GM19324 (cell line): ENCODE results near the gene HOXD11.

Source experiments
- ATAC-seq: cut with Tn5 transposase; IDR thresholded peaks from one replicate; pipeline ENCODE4 v1.9.1; 2021; ENCODE audit warnings: mild to moderate bottlenecking, moderate library complexity; ENCODE audit not compliant: unreplicated experiment, low FRiP score

HOXD11 gene

DNA sequence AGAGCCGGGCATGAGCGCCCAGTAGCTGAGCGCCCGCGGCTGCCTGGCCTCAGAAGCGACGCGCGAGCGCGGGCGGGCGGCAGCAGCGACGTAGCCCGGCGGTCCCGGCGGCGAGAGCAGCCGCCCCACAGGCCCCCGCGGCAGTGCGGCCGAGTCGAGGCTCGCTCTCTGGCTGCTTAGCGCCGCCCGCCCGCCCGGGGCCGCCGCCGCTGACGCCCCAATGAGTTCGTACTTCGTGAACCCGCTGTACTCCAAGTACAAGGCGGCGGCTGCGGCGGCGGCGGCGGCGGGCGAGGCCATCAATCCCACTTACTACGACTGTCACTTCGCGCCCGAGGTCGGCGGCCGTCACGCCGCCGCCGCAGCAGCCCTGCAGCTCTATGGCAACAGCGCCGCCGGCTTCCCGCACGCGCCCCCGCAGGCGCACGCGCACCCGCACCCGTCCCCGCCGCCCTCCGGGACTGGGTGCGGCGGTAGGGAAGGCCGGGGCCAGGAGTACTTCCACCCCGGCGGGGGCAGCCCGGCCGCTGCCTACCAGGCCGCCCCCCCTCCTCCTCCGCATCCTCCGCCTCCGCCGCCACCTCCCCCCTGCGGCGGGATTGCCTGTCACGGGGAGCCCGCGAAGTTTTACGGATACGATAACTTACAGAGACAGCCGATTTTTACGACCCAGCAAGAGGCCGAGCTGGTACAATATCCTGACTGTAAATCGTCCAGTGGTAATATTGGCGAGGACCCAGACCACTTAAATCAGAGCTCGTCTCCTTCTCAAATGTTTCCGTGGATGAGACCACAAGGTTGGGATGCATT lies 23.3 kb downstream of the HOXD11 start:
- ATAC-seq = no peak

DNA sequence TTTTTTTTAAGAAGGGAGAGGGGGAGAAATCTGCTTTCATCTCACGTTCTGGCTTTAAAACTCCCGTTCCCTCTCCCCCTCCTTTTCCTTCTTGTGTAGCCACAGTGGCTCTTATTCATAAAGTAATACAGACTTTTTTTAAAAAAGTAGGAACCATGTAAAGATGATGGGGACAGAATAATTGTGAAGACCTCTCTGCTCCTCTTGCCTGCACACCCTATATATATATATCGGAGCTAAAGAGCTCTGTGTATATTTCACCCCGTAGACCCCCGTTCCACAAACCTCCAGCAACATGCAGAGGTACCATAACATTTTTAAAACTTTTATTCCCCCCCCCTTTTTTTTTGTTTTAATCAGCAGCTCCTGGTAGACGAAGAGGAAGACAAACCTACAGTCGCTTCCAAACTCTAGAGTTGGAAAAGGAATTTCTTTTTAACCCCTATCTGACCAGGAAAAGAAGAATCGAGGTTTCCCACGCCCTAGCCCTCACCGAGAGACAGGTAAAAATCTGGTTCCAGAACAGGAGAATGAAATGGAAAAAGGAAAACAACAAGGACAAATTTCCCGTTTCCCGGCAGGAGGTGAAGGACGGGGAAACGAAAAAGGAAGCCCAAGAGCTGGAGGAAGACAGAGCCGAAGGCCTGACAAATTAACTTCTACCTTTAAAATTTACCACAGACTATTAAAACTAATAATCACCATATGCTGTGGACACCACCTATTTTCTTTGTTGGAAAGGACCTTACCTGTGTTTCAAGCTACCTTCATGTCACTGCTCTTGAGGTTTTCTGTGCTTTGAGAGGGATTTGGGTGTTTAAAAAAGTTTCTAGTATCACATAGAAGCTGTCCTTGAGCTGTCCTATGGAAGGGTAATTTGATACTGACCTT lies 24.1 kb downstream of the HOXD11 start:
- no peak for ATAC-seq

DNA sequence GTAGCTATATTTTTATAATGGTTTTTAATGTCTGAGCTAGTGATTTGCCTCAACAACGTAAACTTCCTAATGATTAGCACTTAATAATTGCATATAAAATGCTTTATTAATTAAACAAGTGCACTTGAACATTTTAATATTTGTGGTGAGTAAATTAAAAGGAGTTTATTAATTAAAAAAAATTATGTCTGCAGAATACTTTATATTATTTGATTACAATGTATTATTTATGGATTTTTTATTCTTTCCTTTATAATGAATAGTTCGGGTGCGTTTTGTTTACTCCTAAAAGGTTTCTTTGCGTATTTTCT lies 24.7 kb downstream of the HOXD11 start:
- ATAC-seq = no peak

DNA sequence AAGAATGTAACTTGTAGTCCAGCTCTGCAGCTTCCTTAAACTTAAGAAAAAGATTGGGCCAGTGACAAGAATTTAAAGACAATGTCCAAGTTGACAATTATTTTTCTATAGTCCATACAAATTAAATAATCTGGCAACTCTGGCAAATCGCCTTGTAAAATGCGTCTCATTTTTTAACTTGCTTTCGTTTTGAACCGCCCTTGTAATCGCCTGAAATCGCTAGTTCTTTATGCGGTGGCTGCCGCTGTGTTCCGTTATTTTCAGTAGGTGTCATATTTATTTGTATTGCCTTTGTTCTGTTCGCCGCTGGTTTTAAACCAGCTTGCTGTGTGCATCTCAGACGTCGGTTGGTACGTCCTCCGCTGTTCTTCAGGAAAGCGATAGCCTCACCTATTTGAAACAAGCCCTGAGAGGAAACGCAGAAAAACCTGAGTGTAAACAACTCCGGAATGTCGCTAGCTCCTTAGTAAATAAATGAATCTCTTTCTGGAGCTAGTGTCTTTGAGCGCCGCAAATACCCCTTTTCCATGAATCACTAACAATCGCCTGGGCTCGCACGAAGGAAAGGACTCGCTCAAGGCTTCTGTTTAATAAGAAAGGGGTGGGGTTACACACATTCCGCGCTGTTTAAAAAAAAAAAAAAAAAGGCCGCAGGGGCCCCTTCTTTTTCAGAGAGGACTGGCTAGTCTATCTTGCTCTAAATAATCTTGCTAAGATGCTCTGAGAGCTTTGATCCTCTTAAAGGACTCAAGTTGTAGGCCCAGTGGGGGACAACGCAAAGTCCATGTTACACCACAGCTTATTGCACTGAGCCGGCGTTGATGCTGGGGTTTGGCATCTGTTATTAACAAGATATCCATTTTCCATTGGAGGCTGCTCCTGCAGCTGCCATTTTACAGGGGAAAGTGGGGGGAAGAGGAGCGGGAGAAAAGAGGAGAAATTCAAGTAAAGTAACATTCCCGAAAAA lies 25.4 kb downstream of the HOXD11 start:
- ATAC-seq = no peak

DNA sequence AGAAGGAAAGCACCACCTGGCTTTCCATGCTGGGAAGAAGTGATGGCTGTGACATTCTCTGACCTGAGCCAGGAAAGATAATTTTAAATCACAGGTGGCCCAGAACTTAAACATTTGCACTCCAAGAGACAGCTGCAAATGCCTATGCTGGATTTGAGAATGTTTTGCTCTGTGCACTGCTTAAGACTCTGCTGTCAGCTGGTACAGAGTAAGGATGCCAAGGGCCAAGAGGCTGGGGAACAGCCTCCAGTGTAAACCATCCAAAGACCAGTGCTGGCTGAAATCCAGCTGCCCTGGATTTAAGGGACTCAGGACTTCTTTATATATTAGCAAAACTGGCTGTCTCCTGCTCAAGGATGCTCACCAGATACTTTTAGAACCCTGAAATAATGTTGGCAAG lies 26.3 kb downstream of the HOXD11 start:
- no peak for ATAC-seq

DNA sequence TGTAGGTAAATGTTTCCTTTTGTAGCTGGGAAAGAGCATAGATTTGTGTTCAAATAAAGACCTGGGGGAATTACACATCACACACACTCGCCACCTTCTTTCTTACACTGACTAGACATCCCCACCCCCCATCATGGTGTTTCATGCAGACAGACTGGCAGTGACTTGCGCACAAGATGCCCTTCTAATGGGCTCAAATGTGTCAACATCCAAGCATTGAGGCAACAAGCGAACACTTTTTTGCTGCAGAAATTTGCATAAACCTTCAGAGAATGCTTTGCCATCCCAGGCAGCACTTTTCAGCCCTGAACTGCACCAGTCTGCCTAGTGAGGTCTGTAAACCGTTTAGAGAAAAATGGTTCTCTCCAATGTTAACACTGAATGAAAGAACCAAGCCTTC lies 27.0 kb downstream of the HOXD11 start:
- no peak for ATAC-seq

DNA sequence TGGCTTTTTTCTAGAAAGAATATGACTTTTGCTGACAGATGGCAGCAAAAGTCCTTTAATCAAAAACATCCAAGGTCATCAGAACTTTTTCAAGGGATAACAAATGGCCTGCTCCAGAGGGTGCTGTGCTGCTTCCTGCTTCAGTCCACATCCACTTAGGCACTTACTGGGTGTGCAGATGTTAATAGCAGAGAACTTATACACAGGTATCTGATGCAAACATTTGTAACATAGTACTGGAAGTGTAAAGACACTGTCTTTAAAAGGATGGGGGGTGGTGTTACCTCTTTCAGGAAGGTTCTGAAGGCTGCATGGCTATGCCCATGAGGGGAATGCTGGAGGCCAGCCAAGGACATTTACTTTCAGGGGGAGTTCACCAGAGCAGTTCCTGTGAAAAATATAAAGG lies 28.0 kb downstream of the HOXD11 start:
- ATAC-seq = no peak

DNA sequence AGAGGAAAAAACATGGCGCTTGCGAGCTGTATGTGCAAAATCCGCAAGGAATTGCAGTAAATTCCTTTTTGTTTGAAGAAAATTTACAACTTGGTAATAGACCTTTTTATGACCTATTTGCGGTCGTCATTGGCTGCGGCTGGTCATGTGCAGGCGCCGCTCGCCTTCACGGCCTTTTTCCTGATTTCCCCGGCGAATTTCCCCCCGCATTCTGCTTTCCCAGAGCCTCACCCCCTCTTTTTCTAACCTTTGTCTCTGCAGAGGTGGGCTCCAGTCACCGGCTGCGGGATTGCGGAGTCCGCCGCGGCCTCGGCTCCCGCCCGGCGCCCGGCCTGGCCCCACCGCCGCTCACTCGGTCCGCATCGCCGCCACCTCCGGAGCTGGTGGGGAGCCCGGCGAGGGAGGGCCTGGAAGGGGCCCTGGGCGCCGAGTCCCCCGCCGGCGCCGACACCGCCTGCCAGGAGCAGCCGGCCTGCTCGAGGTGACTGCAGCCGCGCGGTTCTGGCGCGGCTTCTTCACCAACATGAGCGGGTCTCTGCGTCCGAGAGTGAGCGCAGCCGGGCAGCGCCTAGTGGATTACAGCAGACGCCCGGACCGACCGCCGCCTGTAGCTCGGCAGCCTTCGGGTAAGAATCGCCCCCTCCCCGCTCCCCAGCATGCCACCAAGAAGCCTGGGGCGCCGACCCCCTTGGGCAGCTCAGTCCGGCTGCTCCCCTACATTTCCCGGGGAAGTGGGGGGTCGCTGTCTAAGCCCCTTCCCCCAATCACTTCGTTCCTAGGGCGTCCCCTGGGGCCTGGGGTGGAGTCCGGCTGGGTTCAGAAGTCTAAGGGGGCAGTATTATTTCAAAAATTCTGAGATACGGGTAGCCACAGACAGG lies 29.5 kb downstream of the HOXD11 start:
- ATAC-seq = no peak

DNA sequence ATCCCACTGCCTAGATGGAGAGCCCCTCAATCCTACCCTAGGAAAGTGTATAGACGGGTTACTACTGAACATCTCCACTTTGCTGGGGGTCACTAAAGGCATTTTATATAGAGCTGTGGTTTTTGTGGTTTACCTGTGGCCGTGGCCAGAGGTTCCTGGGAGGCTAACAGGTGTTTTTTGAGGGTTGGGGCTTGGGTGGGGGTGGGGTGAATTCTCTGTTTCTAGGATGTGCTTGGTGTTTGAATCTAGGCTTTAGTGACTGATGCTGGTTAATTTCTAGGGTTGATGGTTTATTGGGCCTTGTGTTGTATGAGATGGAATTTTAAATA lies 30.1 kb downstream of the HOXD11 start:
- ATAC-seq = no peak

DNA sequence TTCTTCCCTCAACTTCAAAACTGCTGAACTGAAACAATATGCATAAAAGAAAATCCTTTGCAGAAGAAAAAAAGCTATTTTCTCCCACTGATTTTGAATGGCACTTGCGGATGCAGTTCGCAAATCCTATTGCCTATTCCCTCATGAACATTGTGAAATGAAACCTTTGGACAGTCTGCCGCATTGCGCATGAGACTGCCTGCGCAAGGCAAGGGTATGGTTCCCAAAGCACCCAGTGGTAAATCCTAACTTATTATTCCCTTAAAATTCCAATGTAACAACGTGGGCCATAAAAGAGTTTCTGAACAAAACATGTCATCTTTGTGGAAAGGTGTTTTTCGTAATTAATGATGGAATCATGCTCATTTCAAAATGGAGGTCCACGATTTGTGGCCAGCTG lies 30.8 kb downstream of the HOXD11 start:
- ATAC-seq = no peak

DNA sequence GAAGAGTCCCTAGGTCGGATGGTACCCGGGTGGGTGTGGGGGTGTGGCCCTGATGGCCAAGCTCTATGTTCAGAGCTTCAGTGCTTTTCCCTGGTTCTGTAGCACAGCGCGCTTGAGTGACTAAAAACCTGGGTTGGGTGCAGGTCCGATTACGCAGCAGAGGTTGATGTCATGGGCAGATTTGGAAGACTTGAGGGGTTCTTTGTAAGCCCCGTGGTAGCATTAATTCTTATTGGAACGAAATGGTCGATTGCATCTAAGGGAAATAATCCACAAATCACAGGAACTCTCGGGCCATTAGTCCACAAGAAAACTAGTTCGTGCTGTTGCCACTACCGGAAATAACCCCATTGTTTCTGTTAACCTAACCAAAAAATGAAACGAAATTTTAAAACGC lies 31.4 kb downstream of the HOXD11 start:
- no peak for ATAC-seq

DNA sequence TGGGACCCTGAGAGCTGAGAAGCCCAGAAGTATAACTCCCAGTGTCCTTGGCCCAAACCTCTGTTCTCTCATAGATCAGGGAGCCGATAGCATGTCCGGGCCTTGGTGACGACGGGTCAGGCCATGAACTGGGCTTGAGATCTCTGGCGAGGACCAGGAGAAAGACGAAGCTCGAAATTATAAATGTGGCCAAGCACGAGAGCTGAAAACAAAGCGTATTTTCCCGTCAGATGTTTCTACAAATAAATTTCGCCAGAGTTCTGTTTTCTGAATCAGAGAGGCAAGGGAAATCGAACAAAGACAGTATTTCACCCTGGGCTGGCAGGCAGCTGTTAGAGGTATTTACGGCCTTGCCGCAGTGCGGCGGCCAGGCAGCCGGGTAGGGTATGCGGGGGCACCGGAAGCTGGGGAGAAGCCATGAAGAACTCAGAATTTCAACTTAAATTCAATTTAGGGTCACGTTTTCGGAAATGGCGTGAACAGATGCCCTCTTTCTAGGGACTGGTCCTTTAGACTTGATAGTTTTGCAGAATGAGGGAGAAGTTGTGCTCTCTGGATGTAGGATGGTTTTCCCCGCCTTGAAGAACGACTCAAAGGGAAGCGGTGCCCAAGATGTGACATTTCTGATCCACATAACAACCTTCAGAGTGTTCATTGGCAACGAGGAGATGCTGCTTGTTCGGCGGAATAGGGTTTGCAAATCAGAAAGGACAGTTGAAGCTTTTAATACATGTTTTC lies 32.0 kb downstream of the HOXD11 start:
- ATAC-seq = no peak

DNA sequence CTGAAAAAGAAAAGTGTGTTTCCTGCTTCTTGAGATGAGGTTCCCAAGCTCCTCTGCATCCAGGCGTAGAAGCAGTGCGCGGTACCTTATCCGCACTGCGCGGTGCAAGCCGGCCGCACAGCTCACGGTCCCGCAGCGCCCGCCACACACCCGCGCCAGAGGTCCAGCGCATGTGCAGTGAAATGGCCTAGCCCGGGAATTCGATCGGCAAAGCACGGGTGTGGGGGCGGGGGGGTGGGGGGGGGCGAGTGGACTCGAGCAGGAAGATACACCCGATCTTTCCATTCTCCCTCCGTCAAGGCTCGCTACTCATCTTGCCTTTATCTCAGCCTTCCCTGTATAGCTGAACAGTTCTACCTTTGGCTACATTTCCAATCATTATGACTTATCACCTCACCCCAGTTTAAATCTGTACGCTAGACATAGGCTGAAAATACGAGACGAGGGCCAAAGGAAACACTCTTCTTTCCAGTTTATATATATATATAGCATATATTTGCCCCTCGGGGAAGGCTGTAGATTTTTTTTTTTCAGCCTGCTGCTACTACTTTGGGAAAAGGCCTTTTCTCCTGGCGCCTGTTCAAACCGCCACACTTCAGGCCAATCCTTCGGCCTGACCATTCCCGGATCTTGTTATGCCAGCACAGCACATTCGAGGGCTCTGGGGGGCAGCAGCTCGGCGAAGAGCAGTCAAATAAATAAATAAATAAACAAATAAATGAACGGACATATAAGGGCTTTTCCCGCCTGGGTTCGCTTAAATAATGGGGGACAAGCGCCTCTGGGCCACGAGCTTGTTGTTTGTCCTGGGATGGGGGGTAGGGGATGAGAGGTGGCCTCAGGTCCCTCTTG lies 32.8 kb downstream of the HOXD11 start:
- ATAC-seq = no peak

DNA sequence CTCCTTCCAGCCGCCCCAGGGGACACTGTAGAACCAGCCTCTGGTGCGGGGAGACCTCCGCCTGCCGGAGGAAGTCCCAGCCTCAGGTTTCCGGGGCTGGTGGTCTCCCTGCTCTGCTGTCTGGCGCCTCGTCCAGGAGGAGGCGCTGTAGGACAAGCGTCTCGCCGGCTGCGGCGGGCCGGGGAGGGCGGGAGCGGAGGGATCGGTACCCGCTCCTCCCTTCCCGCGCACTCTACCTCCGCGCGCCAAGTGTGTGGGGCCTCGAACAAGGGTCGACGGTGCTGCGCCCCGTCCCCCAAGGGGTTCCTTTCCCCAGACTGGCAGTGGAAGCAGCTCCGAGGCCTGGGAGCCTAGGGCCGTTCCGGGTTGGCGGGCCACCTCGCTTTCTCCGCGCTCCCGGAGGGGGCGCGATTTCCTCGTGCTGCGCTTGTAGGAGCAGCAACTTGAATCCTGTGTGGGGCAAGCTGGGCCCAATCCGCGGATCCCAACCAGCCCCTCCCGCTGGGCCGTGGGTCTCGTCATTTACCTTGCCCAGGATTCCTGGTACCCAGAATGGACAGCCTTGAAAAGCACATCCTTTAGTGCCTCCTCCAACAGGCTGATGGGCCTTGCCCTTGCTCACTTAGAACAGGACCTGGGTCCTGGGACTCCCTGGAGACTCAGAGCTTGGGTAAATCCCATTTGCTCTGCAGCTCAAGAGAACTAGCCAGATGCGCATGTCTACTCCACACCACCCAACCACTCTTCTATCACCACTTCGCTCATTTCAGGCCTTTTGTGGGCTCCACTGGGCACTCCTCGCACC lies 33.6 kb downstream of the HOXD11 start:
- peak; percentile 95 for ATAC-seq

DNA sequence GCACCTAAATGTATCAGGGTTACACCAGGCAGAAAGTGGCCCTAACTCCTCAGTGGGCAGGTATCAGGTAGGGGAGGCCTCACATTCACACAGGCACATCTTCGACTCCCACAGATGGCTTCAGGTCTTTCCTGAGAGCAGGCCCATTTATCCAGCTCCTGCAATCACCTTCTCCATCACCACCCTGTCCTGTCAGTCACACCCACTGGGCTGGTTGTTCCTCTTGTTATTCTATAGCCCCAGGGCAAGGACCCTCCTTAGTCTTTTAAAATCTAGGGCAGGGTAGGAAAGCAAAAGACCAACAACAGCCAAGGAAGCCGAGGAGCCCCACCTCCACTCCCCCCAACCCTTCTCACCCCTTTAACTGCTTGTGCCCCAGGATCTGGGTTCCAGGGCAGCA lies 35.2 kb downstream of the HOXD11 start:
- no peak for ATAC-seq

DNA sequence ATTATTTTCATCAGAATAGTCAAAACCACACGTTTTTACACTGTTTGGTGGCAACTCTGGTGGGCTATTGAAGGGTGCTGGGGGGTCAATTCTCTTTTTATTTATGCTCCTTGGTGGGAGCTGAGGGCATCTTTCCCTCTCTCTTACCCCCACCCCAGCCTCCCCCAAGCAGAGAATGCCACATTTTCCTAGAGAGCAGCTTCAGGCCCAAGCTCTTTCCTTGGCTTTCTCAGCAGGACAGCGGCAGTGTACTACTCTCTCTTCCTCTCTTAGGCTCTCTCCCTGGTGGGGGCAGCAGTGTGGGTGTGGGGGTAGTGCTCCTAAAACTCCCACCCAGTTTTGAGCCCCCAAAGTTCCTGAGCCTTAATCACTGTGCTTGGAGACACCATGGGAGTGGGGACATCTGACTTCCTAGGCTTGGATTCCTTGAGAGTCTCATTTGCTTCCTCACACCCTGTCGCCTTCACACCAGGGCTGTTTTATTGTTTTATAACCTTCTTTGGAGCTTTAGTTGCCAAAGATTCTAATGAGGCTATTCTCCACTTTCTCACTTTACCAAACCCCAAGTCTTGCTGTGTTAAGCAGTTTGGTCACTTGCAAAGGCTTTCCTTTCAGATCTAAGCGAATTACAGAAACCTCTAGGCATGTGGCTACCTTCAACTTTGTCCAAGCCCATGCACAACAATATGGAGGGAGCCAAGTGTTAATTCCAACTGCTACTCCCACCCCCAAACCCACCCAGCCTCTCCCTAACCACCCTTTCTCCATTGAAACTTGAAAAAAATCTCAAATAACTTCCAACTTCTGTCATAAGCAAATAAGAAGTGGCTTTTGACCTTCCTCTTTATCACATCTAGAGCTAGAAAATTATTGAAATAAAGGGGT lies 38.2 kb downstream of the HOXD11 start:
- no peak for ATAC-seq

DNA sequence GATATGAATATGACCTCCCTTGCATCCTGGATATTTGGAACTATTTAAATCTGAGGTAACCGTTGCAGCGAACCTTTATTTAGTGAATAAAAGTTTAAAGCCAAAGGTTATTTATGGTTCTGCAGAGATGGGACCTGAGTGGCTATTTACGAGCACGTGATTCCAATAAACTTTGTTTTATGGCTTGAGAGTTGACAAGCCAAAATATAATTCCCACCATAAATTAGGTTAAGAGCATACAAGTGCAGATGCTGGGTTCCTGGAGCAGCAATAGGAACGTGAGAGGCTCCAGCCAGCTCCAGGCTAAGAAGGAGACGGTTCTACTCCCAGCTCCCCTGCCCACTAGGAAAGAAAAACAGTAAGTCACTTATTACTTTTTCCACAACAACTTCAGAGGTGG lies 39.0 kb downstream of the HOXD11 start:
- no peak for ATAC-seq
